ENCODE data around the gene SSTR5. TPM values are rescaled to one million over a fixed set of nuclear protein-coding genes. Genes with fewer than 3 reads are reported as not detected.

Gene SSTR5
- total RNA-seq, 4 donors from 2014 or later: not detected

DNA sequence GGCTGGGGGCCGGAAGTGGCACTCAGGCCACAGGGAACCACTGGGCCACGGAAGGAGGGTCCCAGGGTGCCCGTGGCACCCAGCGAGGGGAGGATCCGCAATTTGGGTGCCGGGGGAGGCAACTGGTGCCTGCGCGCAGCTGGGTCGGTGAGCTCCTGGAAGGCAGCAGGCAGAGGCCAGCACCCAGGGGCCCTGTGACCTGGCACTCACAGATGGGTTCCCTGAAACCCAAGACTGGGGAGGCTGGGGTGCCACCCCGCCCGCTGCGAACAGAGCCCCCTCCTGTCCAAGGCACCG, 663 bp downstream of the SSTR5 start:
- H3K27ac ChIP-seq: no peak overlapping the region
- TF ChIP-seq POLR2A (IDR thresholded peaks at IDR 0.05): no peak
- TF ChIP-seq CTCF (IDR thresholded peaks at IDR 0.05): no peak
- intact Hi-C loops (cut with DNase I): no loop called here
- no peaks in the 10 kb centered on the region for H3K9me3 ChIP-seq
- no peak for DNase-seq
- peaks cover 2 to 9% (median 6%) of the 10 kb centered on the region in 3 donors for H3K4me1 ChIP-seq
- H3K27me3 ChIP-seq: peaks cover 6 to 99% (median 22%) of the 10 kb centered on the region in 4 donors
- H3K4me3 ChIP-seq: no peak overlapping the region
- no CpG with 5 or more reads among the region's 13 CpGs for WGBS, 2 donors
- H3K36me3 ChIP-seq: no peaks in the 10 kb centered on the region

- intact Hi-C loops (cut with DNase I): no loop called here
- DNase-seq: no peak
- H3K27me3 ChIP-seq: peaks cover 6 to 99% (median 22%) of the 10 kb centered on the region in 4 donors
These were observed 1.2 kb downstream of the SSTR5 start for GRCh38 chr16:1073566-1074378.

GRCh38 chr16:1074379-1074649, 1.8 kb downstream of the SSTR5 start:
- Histone ChIP-seq H3K9me3 (no peaks in the 10 kb centered on the region), H3K4me3 (no peak overlapping the region), H3K4me1 (peaks cover 10 to 17% (median 17%) of the 10 kb centered on the region in 3 donors), H3K36me3 (no peaks in the 10 kb centered on the region), H3K27ac (no peak overlapping the region), H3K27me3 (peaks cover 6 to 99% (median 22%) of the 10 kb centered on the region in 4 donors)
- DNase-seq: no peak
- intact Hi-C loops (cut with DNase I): no loop called here
- no CpG with 5 or more reads among the region's 11 CpGs for whole genome bisulfite sequencing, 2 donors
- TF ChIP-seq CTCF (IDR thresholded peaks at IDR 0.05) (no peak), POLR2A (IDR thresholded peaks at IDR 0.05) (no peak)

More at GRCh38 chr16:1073566-1074378, 1.2 kb downstream of the SSTR5 start:
- Histone ChIP-seq H3K36me3 (no peaks in the 10 kb centered on the region), H3K9me3 (no peaks in the 10 kb centered on the region), H3K4me1 (peaks cover 8 to 15% (median 11%) of the 10 kb centered on the region in 3 donors), H3K27ac (no peak overlapping the region), H3K4me3 (no peak overlapping the region)
- TF ChIP-seq POLR2A (IDR thresholded peaks at IDR 0.05): no peak
- no peak for TF ChIP-seq CTCF (IDR thresholded peaks at IDR 0.05)
- 44 to 83% methylated on average over 3 to 7 of the region's 30 CpGs for WGBS, 2 donors

DNA sequence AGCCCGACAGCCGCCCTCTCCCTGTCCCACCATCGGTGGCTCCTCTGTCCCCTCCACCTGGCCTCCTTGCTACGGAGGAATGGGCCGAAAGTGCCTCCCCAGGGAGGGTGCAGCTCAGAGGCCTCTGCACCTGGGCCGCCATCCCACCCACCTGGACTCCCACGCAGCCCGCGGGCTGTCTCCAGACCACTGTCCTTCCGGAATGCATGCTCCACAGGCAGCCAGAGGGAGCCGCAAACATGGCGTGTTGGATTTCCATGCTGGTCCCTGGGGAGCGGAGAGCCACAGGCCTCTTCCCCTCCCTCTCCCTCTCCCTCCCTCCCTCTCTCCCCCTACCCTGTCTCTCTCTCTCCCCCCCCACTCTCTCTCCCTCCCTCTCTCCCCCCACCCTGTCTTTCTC, 3.0 kb downstream of the SSTR5 start:
- intact Hi-C loops (cut with DNase I): no loop called here
- no peak for TF ChIP-seq POLR2A (IDR thresholded peaks at IDR 0.05)
- no peak for TF ChIP-seq CTCF (IDR thresholded peaks at IDR 0.05)
- peaks cover 10 to 17% (median 17%) of the 10 kb centered on the region in 3 donors for H3K4me1 ChIP-seq
- no peaks in the 10 kb centered on the region for H3K9me3 ChIP-seq
- peaks cover 6 to 99% (median 22%) of the 10 kb centered on the region in 4 donors for H3K27me3 ChIP-seq
- no peak for DNase-seq
- no peak overlapping the region for H3K4me3 ChIP-seq
- H3K36me3 ChIP-seq: no peaks in the 10 kb centered on the region
- H3K27ac ChIP-seq: no peak overlapping the region
- 74 to 77% methylated on average over 4 to 11 of the region's 13 CpGs for WGBS, 2 donors

GRCh38 chr16:1076801-1077576, 4.4 kb downstream of the SSTR5 start:
- H3K27ac ChIP-seq: no peak overlapping the region
- no peaks in the 10 kb centered on the region for H3K36me3 ChIP-seq
- H3K4me1 ChIP-seq: peaks cover 10 to 22% (median 17%) of the 10 kb centered on the region in 3 donors
- intact Hi-C loops (cut with DNase I): no loop called here
- no peak for TF ChIP-seq CTCF (IDR thresholded peaks at IDR 0.05)
- TF ChIP-seq POLR2A (IDR thresholded peaks at IDR 0.05): no peak
- 61 to 68% methylated on average over 6 to 13 of the region's 16 CpGs for WGBS, 2 donors
- H3K4me3 ChIP-seq: no peak overlapping the region
- DNase-seq: no peak
- peaks cover 0 to 99% (median 14%) of the 10 kb centered on the region in 4 donors for H3K27me3 ChIP-seq
- H3K9me3 ChIP-seq: no peaks in the 10 kb centered on the region
